ENCODE results near the gene PPM1E. TPM values are rescaled to one million over a fixed set of nuclear protein-coding genes. Genes with fewer than 3 reads are reported as not detected.

PPM1E gene
- total and polyA plus RNA-seq, 2 donors (not counting 1 experiment from before 2014, with no cell fraction given), result not detected

DNA sequence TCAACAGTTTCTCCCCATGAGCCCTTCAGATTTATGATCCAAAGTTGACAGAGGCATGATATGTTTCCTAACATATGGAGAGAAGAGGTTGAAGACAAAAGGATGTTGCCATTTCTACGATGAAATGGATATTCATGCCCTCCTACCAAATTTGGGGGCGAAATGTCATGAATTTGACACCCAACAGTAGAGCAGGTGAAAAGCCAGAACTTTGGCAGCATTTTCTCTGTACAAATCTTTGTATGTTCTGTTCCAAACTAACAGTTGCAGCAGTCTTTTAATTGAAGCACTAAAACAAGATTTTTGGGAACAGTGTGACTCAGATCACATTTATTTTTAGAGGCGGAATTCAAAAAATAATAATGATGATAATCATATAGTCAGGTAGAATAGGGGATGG lies 220.9 kb downstream of the PPM1E start:
- Mint-ChIP-seq H3K27me3 (no peaks in the 10 kb centered on the region), H3K4me1 (peaks cover 17% of the 10 kb centered on the region), H3K4me3 (no peak overlapping the region), H3K9me3 (ENCODE audit: insufficient read depth) (no peaks in the 10 kb centered on the region), H3K27ac (no peak overlapping the region)
- CTCF ChIA-PET, result no interaction called here
- H3K27ac ChIP-seq (ENCODE audit: low read length in 2 of 2), result no peak overlapping the region
- WGBS (ENCODE audit: insufficient coverage), result 100% methylated on average over 2 of the region's 3 CpGs
- H3K9ac ChIP-seq (ENCODE audit: low read length), result no peak overlapping the region
- DNase-seq (no peak), ATAC-seq (ENCODE audit: low read depth) (no peak)
- peaks cover 10 to 14% of the 10 kb centered on the region in 2 donors for H3K4me1 ChIP-seq (ENCODE audit: control insufficient read depth in 2 of 2, insufficient read depth in 2 of 2, low read length in 2 of 2)
- H3K4me3 ChIP-seq (ENCODE audit: control extremely low read depth in 1 of 5, extremely low read depth in 1 of 5, insufficient read depth in 1 of 5, low read depth in 2 of 5, low read length in 4 of 5), result no peak overlapping the region
- no peak overlapping the region for H3K4me2 ChIP-seq (replicated peaks; ENCODE audit: low read depth, low read length, poor library complexity, severe bottlenecking)
- no peaks in the 10 kb centered on the region for H3K36me3 ChIP-seq (replicated peaks in 1 of 2; ENCODE audit: control extremely low read depth in 1 of 2, control insufficient read depth in 1 of 2, extremely low read depth in 1 of 2, insufficient read depth in 2 of 2, low read length in 1 of 2)
- H3K27me3 ChIP-seq (replicated peaks in 1 of 4; ENCODE audit: control extremely low read depth in 1 of 4, control insufficient read depth in 3 of 4, insufficient read depth in 4 of 4, low read length in 3 of 4), result no peaks in the 10 kb centered on the region
- no peak for TF ChIP-seq CTCF (IDR thresholded peaks at IDR 0.05)
- TF ChIP-seq EZH2 (IDR thresholded peaks at IDR 0.05; ENCODE audit: borderline replicate concordance, insufficient read depth, low read depth, low read length, poor library complexity, severe bottlenecking), result no peak
- POLR2A ChIA-PET, result no interaction called here
- H4K20me1 ChIP-seq (ENCODE audit: control insufficient read depth, insufficient read depth, low read length, poor library complexity, severe bottlenecking), result no peaks in the 10 kb centered on the region
- H3K79me2 ChIP-seq (ENCODE audit: control insufficient read depth, insufficient read depth, low read length), result no peaks in the 10 kb centered on the region
- no peak overlapping the region for H2AFZ ChIP-seq (ENCODE audit: insufficient read depth, low read depth, low read length, poor library complexity, severe bottlenecking)
- intact Hi-C loops (cut with micrococcal nuclease), result no loop called here
- H3K9me3 ChIP-seq (ENCODE audit: control extremely low read depth in 1 of 3, control insufficient read depth in 2 of 3, insufficient read depth in 1 of 3, low read length in 2 of 3), result no peaks in the 10 kb centered on the region

- ATAC-seq (ENCODE audit: low read depth) (no peak), DNase-seq (no peak)
- TF ChIP-seq CTCF (IDR thresholded peaks at IDR 0.05), result no peak
- no peak for TF ChIP-seq EZH2 (IDR thresholded peaks at IDR 0.05; ENCODE audit: borderline replicate concordance, insufficient read depth, low read depth, low read length, poor library complexity, severe bottlenecking)
- WGBS (ENCODE audit: insufficient coverage), result no CpG with 5 or more reads among the region's 3 CpGs
- intact Hi-C loops (cut with micrococcal nuclease), result no loop called here
- H3K27ac Mint-ChIP-seq, result no peak overlapping the region
- Histone ChIP-seq H3K4me1 (ENCODE audit: control insufficient read depth in 2 of 2, insufficient read depth in 2 of 2, low read length in 2 of 2) (peaks cover 0 to 3% of the 10 kb centered on the region in 2 donors), H2AFZ (ENCODE audit: insufficient read depth, low read depth, low read length, poor library complexity, severe bottlenecking) (no peak overlapping the region), H3K36me3 (replicated peaks in 1 of 2; ENCODE audit: control extremely low read depth in 1 of 2, control insufficient read depth in 1 of 2, extremely low read depth in 1 of 2, insufficient read depth in 2 of 2, low read length in 1 of 2) (no peaks in the 10 kb centered on the region), H3K4me2 (replicated peaks; ENCODE audit: low read depth, low read length, poor library complexity, severe bottlenecking) (no peak overlapping the region), H3K79me2 (ENCODE audit: control insufficient read depth, insufficient read depth, low read length) (no peaks in the 10 kb centered on the region), H3K27ac (ENCODE audit: low read length in 2 of 2) (no peak overlapping the region), H3K9ac (ENCODE audit: low read length) (no peak overlapping the region), H3K27me3 (replicated peaks in 1 of 4; ENCODE audit: control extremely low read depth in 1 of 4, control insufficient read depth in 3 of 4, insufficient read depth in 4 of 4, low read length in 3 of 4) (no peaks in the 10 kb centered on the region), H4K20me1 (ENCODE audit: control insufficient read depth, insufficient read depth, low read length, poor library complexity, severe bottlenecking) (no peaks in the 10 kb centered on the region), H3K4me3 (ENCODE audit: control extremely low read depth in 1 of 5, extremely low read depth in 1 of 5, insufficient read depth in 1 of 5, low read depth in 2 of 5, low read length in 4 of 5) (no peak overlapping the region), H3K9me3 (ENCODE audit: control extremely low read depth in 1 of 3, control insufficient read depth in 2 of 3, insufficient read depth in 1 of 3, low read length in 2 of 3) (no peaks in the 10 kb centered on the region)
- no peaks in the 10 kb centered on the region for H3K9me3 Mint-ChIP-seq (ENCODE audit: insufficient read depth)
- no peaks in the 10 kb centered on the region for H3K27me3 Mint-ChIP-seq
- peaks cover 4% of the 10 kb centered on the region for H3K4me1 Mint-ChIP-seq
- no peak overlapping the region for H3K4me3 Mint-ChIP-seq
- ChIA-PET CTCF (interaction anchor here (1.1 kb wide), 1 partner anchor 13 kb away, joined by 5 read pairs; no protein-coding TSS in a partner anchor), POLR2A (no interaction called here)
These were observed 225.2 kb downstream of the PPM1E start for GRCh38 chr17:58980706-58981481.

Data from B cell (primary cell).